HepG2 (cell line): ENCODE measurements around the gene SMIM22. TPM values are rescaled to one million over a fixed set of nuclear protein-coding genes. Genes with fewer than 3 reads are reported as not detected.

Experiments
- ATAC-seq: fragments of 200-7000 bp; cut with Tn5 transposase; 3 replicates; pipeline ENCODE4 v1.9.1; 2020; ENCODE audit warnings: mild to moderate bottlenecking, moderate library complexity
- BruUV-seq: library from RNA; stranded (reverse); fragments of 400-500 nt; replicated peaks from 2 replicates; lab custom pipeline; 2021; lab: Mats Ljungman, UMichigan
- CTCF ChIA-PET: fragments of 300-600 bp; formaldehyde crosslinking; extraction: SDS; loops from one replicate; lab custom pipeline; 2021; ENCODE audit warnings: low total read pairs, inconsistent platforms, low intra/inter-chr PET ratio; lab: Yijun Ruan, JAX
- POLR2A ChIA-PET: fragments of 350-600 bp; sonication (Branson Sonifier 250); formaldehyde crosslinking; loops from one replicate; lab custom pipeline; 2020; ENCODE audit warnings: antibody characterized with exemption, inconsistent platforms; lab: Yijun Ruan, JAX
- DNase-seq: peaks from one replicate; pipeline ENCODE4 v3.0.0-alpha.2; 2015; ENCODE audit warnings: low spot score
- FAIRE-seq: peaks from 3 replicates; lab custom pipeline; 2011; peaks lifted over from hg19 to GRCh38; lab: Jason Lieb, UNC
- H2AFZ ChIP-seq: one replicate; pipeline ENCODE4 v1.6.1; 2011; ENCODE audit warnings: low read length, inconsistent platforms
- H3K27ac ChIP-seq: fragments of 300-600 bp; 3 replicates; pipeline ENCODE4 v1.8.0; 2011; ENCODE audit warnings: mixed run types, mild to moderate bottlenecking, mixed read lengths, low read length, inconsistent platforms; ENCODE audit not compliant: insufficient read depth; ENCODE audit errors: extremely low read length
- H3K27me3 ChIP-seq, 2 experiments: fragments of 200-600 bp in 1 of 2; 2 replicates in 1 of 2; 3 replicates in 1 of 2; pipeline versions ENCODE4 v1.6.0 to v1.8.0; 2011; ENCODE audit warnings: low read length in 2 of 2, mild to moderate bottlenecking in 2 of 2, moderate library complexity in 2 of 2, inconsistent platforms in 1 of 2; ENCODE audit not compliant: insufficient read depth in 2 of 2, control insufficient read depth in 1 of 2
- H3K36me3 ChIP-seq, 2 experiments: fragments of 200-600 bp in 1 of 2; replicated peaks in 1 of 2; 2 replicates in 1 of 2; 3 replicates in 1 of 2; pipeline versions ENCODE4 v1.5.1 to v1.8.0; 2011; ENCODE audit warnings: low read length in 2 of 2, inconsistent platforms in 1 of 2; ENCODE audit not compliant: insufficient read depth in 2 of 2, control insufficient read depth in 1 of 2
- H3K4me1 ChIP-seq: 2 replicates; pipeline ENCODE4 v1.5.1; 2012; ENCODE audit warnings: low read length, inconsistent platforms; ENCODE audit not compliant: insufficient read depth
- H3K4me2 ChIP-seq: 2 replicates; pipeline ENCODE4 v1.6.0; 2011; ENCODE audit warnings: low read depth, low read length, inconsistent platforms
- H3K4me3 ChIP-seq, 3 experiments: fragments of 200-600 bp in 1 of 3; sonication (generic), shearing (Covaris generic) in 1 of 3; replicated peaks in 1 of 3; 2 replicates each; pipeline ENCODE4 v1.5.1; 2011 to 2016; ENCODE audit warnings: low read length in 3 of 3, inconsistent platforms in 2 of 3, low read depth in 2 of 3, mild to moderate bottlenecking in 2 of 3, control low read depth in 1 of 3, mixed read lengths in 1 of 3; ENCODE audit not compliant: insufficient read depth in 1 of 3
- H3K79me2 ChIP-seq: one replicate; pipeline ENCODE4 v1.6.1; 2011; ENCODE audit warnings: low read length, inconsistent platforms; ENCODE audit not compliant: insufficient read depth
- H3K9ac ChIP-seq: 2 replicates; pipeline ENCODE4 v1.6.0; 2011; ENCODE audit warnings: mild to moderate bottlenecking, low read depth, low read length, inconsistent platforms; ENCODE audit not compliant: insufficient read depth
- H3K9me3 ChIP-seq: 2 replicates; pipeline ENCODE4 v1.5.1; 2012; ENCODE audit warnings: mild to moderate bottlenecking, low read length
- H4K20me1 ChIP-seq: 2 replicates; pipeline ENCODE4 v1.6.0; 2011; ENCODE audit warnings: inconsistent platforms, mild to moderate bottlenecking, low read length, moderate library complexity; ENCODE audit not compliant: insufficient read depth
- KLF11 ChIP-seq: IDR thresholded peaks from 2 replicates; pipeline ENCODE4 v1.6.1; 2016; ENCODE audit warnings: missing compliant biosample characterization
- ZNF616 ChIP-seq: sonication (generic); formaldehyde crosslinking; IDR thresholded peaks from 2 replicates; pipeline ENCODE4 v1.5.0; 2020; ENCODE audit warnings: low read depth, mild to moderate bottlenecking, missing genetic modification reagents
- whole genome bisulfite sequencing: methylation state at CpG from one replicate; pipeline ENCODE4 v1.1.6; 2017; ENCODE audit warnings: low lambda C conversion rate; 5-methylcytosine and 5-hydroxymethylcytosine counted together
- in situ Hi-C: cut with HindIII; loops from 2 replicates; pipeline ENCODE4 v1.10.0; 2017; ENCODE audit warnings: low pct_unique_long_range_greater_than_20kb; ENCODE audit not compliant: extremely low pct_ligation_motif_present
- intact Hi-C: fragments of 100-400 bp; cut with micrococcal nuclease; formaldehyde crosslinking; loops from one replicate; pipeline ENCODE4 v1.10.0; 2022; ENCODE audit not compliant: unreplicated experiment
- polyA plus RNA-seq, 8 experiments: library from polyadenylated mRNA; depleted of rRNA in 3 of 8; stranded (reverse) in 7 of 8; unstranded in 1 of 8; fragments of >200 nt; fragmentation: Illumina TruSeq in 4 of 8; extraction: Trizol in 4 of 8; gene quantifications; 2 replicates each; pipeline versions ENCODE4 v1.2.1 to v1.2.3, GENCODE V29; 2011 to 2016; ENCODE audit warnings: low read depth in 4 of 8, missing spikeins in 1 of 8, mixed read lengths in 1 of 8; ENCODE audit not compliant: insufficient read depth in 1 of 8
- total RNA-seq, 5 experiments: library from RNA; depleted of rRNA; stranded (reverse); fragments of >200 nt; fragmentation: Illumina TruSeq; extraction: Trizol; gene quantifications; 2 replicates each; pipeline ENCODE4 v1.2.3, GENCODE V29; 2016; ENCODE audit warnings: low read depth in 1 of 5
- TF ChIP-seq, protein P1 (sequence below): fragments of 450-650 bp; IDR thresholded peaks from 2 replicates; pipeline ENCODE4 v1.6.1; 2017; ENCODE audit warnings: mild to moderate bottlenecking
- TF ChIP-seq, protein P2 (sequence below): sonication (generic); formaldehyde crosslinking; IDR thresholded peaks from 2 replicates; pipeline ENCODE4 v1.5.0; 2020; ENCODE audit warnings: mild to moderate bottlenecking, missing genetic modification reagents, moderate library complexity

Gene SMIM22
- total and polyA plus RNA-seq, 2 of the 13 experiments (the other 11 are each of a cell fraction or from before 2014, with no cell fraction given) = not detected

DNA sequence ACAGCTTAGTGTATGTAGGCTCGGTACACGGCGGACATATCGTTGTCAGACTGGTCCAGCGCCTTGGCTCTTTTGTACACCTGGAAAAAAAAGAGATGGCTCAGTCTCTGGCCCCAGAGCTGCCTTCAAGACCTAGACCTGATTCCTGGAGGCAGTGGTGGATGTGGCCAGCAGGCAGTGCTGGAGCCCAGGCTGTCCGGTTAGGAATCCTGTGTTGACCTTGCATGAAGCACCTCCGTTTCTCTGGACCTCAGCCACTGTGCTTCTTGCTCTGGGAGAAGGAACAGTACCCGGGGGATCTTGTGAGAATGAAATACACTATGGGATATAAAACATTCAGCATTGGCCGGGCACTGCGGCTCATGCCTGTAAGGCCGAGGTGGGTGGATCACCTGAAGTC lies 10.1 kb downstream of the SMIM22 start:
- TF ChIP-seq KLF11 (CRISPR knock-in tag) = no peak
- TF ChIP-seq, protein P1, sequence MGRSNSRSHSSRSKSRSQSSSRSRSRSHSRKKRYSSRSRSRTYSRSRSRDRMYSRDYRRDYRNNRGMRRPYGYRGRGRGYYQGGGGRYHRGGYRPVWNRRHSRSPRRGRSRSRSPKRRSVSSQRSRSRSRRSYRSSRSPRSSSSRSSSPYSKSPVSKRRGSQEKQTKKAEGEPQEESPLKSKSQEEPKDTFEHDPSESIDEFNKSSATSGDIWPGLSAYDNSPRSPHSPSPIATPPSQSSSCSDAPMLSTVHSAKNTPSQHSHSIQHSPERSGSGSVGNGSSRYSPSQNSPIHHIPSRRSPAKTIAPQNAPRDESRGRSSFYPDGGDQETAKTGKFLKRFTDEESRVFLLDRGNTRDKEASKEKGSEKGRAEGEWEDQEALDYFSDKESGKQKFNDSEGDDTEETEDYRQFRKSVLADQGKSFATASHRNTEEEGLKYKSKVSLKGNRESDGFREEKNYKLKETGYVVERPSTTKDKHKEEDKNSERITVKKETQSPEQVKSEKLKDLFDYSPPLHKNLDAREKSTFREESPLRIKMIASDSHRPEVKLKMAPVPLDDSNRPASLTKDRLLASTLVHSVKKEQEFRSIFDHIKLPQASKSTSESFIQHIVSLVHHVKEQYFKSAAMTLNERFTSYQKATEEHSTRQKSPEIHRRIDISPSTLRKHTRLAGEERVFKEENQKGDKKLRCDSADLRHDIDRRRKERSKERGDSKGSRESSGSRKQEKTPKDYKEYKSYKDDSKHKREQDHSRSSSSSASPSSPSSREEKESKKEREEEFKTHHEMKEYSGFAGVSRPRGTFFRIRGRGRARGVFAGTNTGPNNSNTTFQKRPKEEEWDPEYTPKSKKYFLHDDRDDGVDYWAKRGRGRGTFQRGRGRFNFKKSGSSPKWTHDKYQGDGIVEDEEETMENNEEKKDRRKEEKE = no peak
- no peak for TF ChIP-seq ZNF616 (CRISPR knock-in tag)
- TF ChIP-seq, protein P2, sequence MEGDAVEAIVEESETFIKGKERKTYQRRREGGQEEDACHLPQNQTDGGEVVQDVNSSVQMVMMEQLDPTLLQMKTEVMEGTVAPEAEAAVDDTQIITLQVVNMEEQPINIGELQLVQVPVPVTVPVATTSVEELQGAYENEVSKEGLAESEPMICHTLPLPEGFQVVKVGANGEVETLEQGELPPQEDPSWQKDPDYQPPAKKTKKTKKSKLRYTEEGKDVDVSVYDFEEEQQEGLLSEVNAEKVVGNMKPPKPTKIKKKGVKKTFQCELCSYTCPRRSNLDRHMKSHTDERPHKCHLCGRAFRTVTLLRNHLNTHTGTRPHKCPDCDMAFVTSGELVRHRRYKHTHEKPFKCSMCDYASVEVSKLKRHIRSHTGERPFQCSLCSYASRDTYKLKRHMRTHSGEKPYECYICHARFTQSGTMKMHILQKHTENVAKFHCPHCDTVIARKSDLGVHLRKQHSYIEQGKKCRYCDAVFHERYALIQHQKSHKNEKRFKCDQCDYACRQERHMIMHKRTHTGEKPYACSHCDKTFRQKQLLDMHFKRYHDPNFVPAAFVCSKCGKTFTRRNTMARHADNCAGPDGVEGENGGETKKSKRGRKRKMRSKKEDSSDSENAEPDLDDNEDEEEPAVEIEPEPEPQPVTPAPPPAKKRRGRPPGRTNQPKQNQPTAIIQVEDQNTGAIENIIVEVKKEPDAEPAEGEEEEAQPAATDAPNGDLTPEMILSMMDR (CRISPR knock-in tag) = 0 out of 2 replicates have a peak, but pooled peaks have one; percentile 10
- Histone ChIP-seq H3K9me3 (no peaks in the 10 kb centered on the region), H3K79me2 (no peaks in the 10 kb centered on the region), H3K36me3 (peaks cover 1 to 36% of the 10 kb centered on the region in 2 experiments; a peak in 3 of 5 replicates), H3K9ac (no peak overlapping the region), H3K4me3 (no peak overlapping the region), H3K4me2 (no peak overlapping the region), H3K4me1 (peaks cover 19% of the 10 kb centered on the region), H3K27me3 (no peaks in the 10 kb centered on the region), H3K27ac (no peak overlapping the region), H4K20me1 (no peaks in the 10 kb centered on the region), H2AFZ (no peak overlapping the region)
- ATAC-seq (no peak), FAIRE-seq (no peak), DNase-seq (no peak)
- ChIA-PET POLR2A (no interaction called here), CTCF (no interaction called here)
- 97% methylated on average over 10 of the region's 11 CpGs for WGBS
- intact Hi-C loops (no loop called here), in situ Hi-C loops (no loop called here)
- BruUV-seq = no TSS peak
